OCI-LY1 (cell line): ENCODE data around the gene ZFYVE9.
"Not testable (repeated sequence)": the region's sequence is repeated elsewhere in the genome, so short reads cannot be mapped to it uniquely, and the experiment has no call there.

Source experiments
- EZH2 ChIP-seq: fragments of 200-600 bp; sonication (generic), shearing (Covaris generic); IDR thresholded peaks from 2 replicates; pipeline ENCODE4 v1.8.0; 2017; ENCODE audit warnings: borderline replicate concordance, mixed run types, mild to moderate bottlenecking, antibody characterized with exemption, low read length, moderate library complexity, mixed read lengths
- TF ChIP-seq, protein P1 (sequence below): fragments of 200-600 bp; sonication (generic), shearing (Covaris generic); IDR thresholded peaks from 2 replicates; pipeline ENCODE4 v1.5.1; 2017; ENCODE audit warnings: mild to moderate bottlenecking, antibody characterized with exemption, low read length, moderate library complexity, mixed read lengths

DNA sequence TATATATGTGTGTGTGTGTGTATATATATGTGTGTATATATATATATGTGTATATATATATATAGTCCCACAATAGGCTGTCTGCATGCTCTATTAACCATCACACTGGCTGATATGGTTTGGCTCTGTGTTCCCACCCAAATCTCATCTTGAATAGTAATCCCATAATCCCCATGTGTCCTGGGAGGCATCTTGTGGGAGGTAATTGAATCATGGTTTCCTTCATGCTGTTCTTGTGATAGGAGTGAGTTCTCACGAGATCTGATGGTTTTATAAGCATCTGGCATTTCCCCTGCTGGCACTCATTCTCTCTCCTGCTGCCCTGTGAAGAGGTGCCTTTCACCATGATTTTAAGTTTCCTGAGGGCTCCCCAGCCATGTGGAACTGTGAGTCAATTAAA is 228.0 kb downstream of the ZFYVE9 start:
- TF ChIP-seq, protein P1, sequence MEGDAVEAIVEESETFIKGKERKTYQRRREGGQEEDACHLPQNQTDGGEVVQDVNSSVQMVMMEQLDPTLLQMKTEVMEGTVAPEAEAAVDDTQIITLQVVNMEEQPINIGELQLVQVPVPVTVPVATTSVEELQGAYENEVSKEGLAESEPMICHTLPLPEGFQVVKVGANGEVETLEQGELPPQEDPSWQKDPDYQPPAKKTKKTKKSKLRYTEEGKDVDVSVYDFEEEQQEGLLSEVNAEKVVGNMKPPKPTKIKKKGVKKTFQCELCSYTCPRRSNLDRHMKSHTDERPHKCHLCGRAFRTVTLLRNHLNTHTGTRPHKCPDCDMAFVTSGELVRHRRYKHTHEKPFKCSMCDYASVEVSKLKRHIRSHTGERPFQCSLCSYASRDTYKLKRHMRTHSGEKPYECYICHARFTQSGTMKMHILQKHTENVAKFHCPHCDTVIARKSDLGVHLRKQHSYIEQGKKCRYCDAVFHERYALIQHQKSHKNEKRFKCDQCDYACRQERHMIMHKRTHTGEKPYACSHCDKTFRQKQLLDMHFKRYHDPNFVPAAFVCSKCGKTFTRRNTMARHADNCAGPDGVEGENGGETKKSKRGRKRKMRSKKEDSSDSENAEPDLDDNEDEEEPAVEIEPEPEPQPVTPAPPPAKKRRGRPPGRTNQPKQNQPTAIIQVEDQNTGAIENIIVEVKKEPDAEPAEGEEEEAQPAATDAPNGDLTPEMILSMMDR, result not testable (repeated sequence)
- TF ChIP-seq EZH2, result not testable (repeated sequence)
